Ovary (tissue), 9 donors: ENCODE results near the gene KIF1C. TPM values are rescaled to one million over a fixed set of nuclear protein-coding genes. Genes with fewer than 3 reads are reported as not detected.
"Not testable (repeated sequence)": the region's sequence is repeated elsewhere in the genome, so short reads cannot be mapped to it uniquely, and the experiment has no call there.

ENCODE experiments used
- DNase-seq, 5 donors: peaks; one replicate each; pipeline ENCODE4 v3.0.0-alpha.2; 2019 to 2020
- H3K27ac ChIP-seq, 2 donors: fragments of 200-600 bp; one replicate each; pipeline versions ENCODE4 v1.5.1 to v1.8.0; 2019 to 2022
- H3K27me3 ChIP-seq: fragments of 200-600 bp; one replicate; pipeline ENCODE4 v1.8.0; 2022
- H3K36me3 ChIP-seq: fragments of 200-600 bp; sonication (generic); one replicate; pipeline ENCODE4 v1.5.1; 2019
- H3K4me1 ChIP-seq: one replicate; pipeline ENCODE4 v1.8.1; 2013; ENCODE audit warnings: mild to moderate bottlenecking, moderate library complexity; ENCODE audit not compliant: insufficient read depth
- H3K4me3 ChIP-seq: fragments of 200-600 bp; sonication (generic); one replicate; pipeline ENCODE4 v1.5.1; 2017
- H3K9me3 ChIP-seq, 2 donors: fragments of 200-600 bp in 1 of 2; sonication (generic) in 1 of 2; one replicate each; pipeline versions ENCODE4 v1.5.1 to v1.8.1; 2013 to 2019; ENCODE audit warnings: mild to moderate bottlenecking in 1 of 2, moderate library complexity in 1 of 2
- EP300 ChIP-seq: sonication (generic); formaldehyde crosslinking; IDR thresholded peaks from one replicate; pipeline ENCODE4 v1.6.1; 2017; ENCODE audit warnings: antibody characterized with exemption
- POLR2A ChIP-seq: fragments of 450-650 bp; IDR thresholded peaks from one replicate; pipeline ENCODE4 v1.6.1; 2017; ENCODE audit warnings: antibody characterized with exemption, mild to moderate bottlenecking, moderate library complexity
- WGBS, 3 donors: extraction: QIAGEN DNeasy Blood & Tissue Kit in 1 of 3; methylation state at CpG; one replicate each; pipeline versions ENCODE4 v1.1.5 to v1.1.7; 2013 to 2017; 5-methylcytosine and 5-hydroxymethylcytosine counted together
- intact Hi-C, 4 donors: fragments of 100-400 bp; cut with DNase I; formaldehyde crosslinking; loops; one replicate each; pipeline versions ENCODE4 v1.11.0 to v1.15.1; 2022 to 2023
- polyA plus RNA-seq, 2 donors: library from polyadenylated mRNA; stranded (reverse); fragments of 200-250 nt in 1 of 2; fragments of 350-450 nt in 1 of 2; fragmentation: Illumina TruSeq in 1 of 2; extraction: RNeasy Lipid Tissue Mini Kit (QIAGEN cat#74804) in 1 of 2; gene quantifications; one replicate each; pipeline ENCODE4 v1.2.3, GENCODE V29; 2013 to 2014
- total RNA-seq, 7 donors: library from RNA; depleted of rRNA in 2 of 7; stranded (reverse); fragments of >200 nt in 2 of 7; fragmentation: NEBNext Ultra II Directional in 3 of 7; extraction: Animal tissue kit (Norgen Biotek cat#: 25700) in 3 of 7; gene quantifications; one replicate each; pipeline versions ENCODE4 v1.1.0 to v1.2.4, GENCODE V29; 2016 to 2023
- TF ChIP-seq, protein P1 (sequence below), 3 donors: fragments of 450-650 bp in 2 of 3; fragments of 200-600 bp in 1 of 3; IDR thresholded peaks; one replicate each; pipeline versions ENCODE4 v1.5.1 to v1.8.0; 2016 to 2022; ENCODE audit warnings: antibody characterized with exemption in 3 of 3, mild to moderate bottlenecking in 1 of 3
- donor health status: DM: no; HTN: no; CAD: no; lungs with moderate emphysema.
- donor health status: DM: no; HTN: no; CAD: no.
- donor health status: Bipolar disorder and iron deficiency.
- donor health status: DM: yes; HTN: yes; CAD: no.
- donor health status: DM: no; HTN: no; CAD: no.
- donor health status: DM: yes; HTN: yes; CAD: no.

KIF1C gene
- total and polyA plus RNA-seq, 9 donors: 17.5 to 129 (median 90.3) TPM

GRCh38 chr17:5023588-5024147 lies 25.9 kb downstream of the KIF1C start:
- H3K4me3 ChIP-seq: no peak overlapping the region
- no peak overlapping the region for H3K27ac ChIP-seq
- H3K27me3 ChIP-seq: no peaks in the 10 kb centered on the region
- intact Hi-C loops: no loop called here
- H3K9me3 ChIP-seq: no peaks in the 10 kb centered on the region
- TF ChIP-seq, protein P1, sequence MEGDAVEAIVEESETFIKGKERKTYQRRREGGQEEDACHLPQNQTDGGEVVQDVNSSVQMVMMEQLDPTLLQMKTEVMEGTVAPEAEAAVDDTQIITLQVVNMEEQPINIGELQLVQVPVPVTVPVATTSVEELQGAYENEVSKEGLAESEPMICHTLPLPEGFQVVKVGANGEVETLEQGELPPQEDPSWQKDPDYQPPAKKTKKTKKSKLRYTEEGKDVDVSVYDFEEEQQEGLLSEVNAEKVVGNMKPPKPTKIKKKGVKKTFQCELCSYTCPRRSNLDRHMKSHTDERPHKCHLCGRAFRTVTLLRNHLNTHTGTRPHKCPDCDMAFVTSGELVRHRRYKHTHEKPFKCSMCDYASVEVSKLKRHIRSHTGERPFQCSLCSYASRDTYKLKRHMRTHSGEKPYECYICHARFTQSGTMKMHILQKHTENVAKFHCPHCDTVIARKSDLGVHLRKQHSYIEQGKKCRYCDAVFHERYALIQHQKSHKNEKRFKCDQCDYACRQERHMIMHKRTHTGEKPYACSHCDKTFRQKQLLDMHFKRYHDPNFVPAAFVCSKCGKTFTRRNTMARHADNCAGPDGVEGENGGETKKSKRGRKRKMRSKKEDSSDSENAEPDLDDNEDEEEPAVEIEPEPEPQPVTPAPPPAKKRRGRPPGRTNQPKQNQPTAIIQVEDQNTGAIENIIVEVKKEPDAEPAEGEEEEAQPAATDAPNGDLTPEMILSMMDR (IDR thresholded peaks at IDR 0.05): no peak
- TF ChIP-seq EP300 (no peak), POLR2A (no peak)
- no peaks in the 10 kb centered on the region for H3K4me1 ChIP-seq
- no peak for DNase-seq
- WGBS, 3 donors: 82 to 85% (median 83%) methylated on average over 27 to 29 of the region's 29 CpGs
- no peaks in the 10 kb centered on the region for H3K36me3 ChIP-seq

- Histone ChIP-seq H3K9me3 (no peaks in the 10 kb centered on the region), H3K27me3 (no peaks in the 10 kb centered on the region), H3K27ac (no peak overlapping the region), H3K4me1 (no peaks in the 10 kb centered on the region), H3K36me3 (no peaks in the 10 kb centered on the region), H3K4me3 (no peak overlapping the region)
- TF ChIP-seq EP300 (no peak), POLR2A (no peak)
- TF ChIP-seq, protein P1 (IDR thresholded peaks at IDR 0.05): no peak
- WGBS, 3 donors: 94 to 97% (median 97%) methylated on average over 4 of the region's 4 CpGs
- no peak for DNase-seq
- intact Hi-C loops: no loop called here
Measured at GRCh38 chr17:5024604-5025003, 26.9 kb downstream of the KIF1C start.

DNA sequence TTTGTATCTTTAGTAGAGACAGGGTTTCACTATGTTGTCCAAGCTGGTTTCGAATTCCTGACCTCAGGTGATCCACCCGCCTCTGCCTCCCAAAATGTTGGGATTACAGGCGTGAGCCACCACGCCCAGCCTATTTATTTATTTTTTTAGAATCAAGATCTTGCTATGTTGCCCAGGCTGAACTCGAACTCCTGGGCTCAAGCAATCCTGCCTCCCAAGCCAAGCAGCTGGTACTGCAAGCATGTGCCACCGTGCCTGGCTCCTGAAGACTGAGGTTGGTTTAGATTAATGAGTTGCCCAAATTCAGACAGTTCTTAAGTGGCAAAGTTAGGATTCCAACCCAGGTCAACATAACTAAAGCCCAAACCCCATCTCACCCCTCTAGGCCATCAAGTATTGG lies 29.5 kb downstream of the KIF1C start:
- no peak overlapping the region for H3K27ac ChIP-seq
- TF ChIP-seq, protein P1 (IDR thresholded peaks at IDR 0.05): no peak
- TF ChIP-seq EP300: no peak
- TF ChIP-seq POLR2A: no peak
- DNase-seq: no peak
- 77 to 91% (median 85%) methylated on average over 6 of the region's 6 CpGs for WGBS, 3 donors
- no peaks in the 10 kb centered on the region for H3K9me3 ChIP-seq
- no peaks in the 10 kb centered on the region for H3K36me3 ChIP-seq
- H3K4me3 ChIP-seq: no peak overlapping the region
- H3K27me3 ChIP-seq: no peaks in the 10 kb centered on the region
- intact Hi-C loops: no loop called here
- H3K4me1 ChIP-seq: peaks cover 2% of the 10 kb centered on the region

DNA sequence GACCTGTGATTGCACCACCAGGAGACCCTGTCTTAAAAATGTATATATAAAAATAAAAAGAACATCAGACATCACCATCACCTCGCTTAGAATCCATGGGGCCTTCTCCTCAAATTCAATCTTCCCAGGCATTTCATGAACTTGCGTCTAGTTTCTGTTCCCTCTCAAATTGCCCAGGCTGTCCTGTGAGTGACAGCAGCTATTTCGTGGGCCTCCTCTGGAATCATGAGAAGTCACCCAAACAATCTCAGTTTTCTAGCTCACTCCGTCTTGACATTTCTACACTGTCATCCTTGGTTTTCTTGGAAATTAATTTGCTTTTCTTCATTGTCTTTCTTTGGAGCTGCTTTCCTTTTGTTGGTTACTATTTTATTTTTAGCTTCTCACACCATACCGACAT lies 30.2 kb downstream of the KIF1C start:
- no peak for DNase-seq
- H3K9me3 ChIP-seq: no peaks in the 10 kb centered on the region
- no peak overlapping the region for H3K27ac ChIP-seq
- TF ChIP-seq POLR2A (no peak), EP300 (no peak)
- TF ChIP-seq, protein P1 (IDR thresholded peaks at IDR 0.05): no peak
- H3K36me3 ChIP-seq: no peaks in the 10 kb centered on the region
- H3K27me3 ChIP-seq: no peaks in the 10 kb centered on the region
- 47 to 62% (median 51%) methylated on average over 5 of the region's 5 CpGs for WGBS, 3 donors
- no peak overlapping the region for H3K4me3 ChIP-seq
- peaks cover 2% of the 10 kb centered on the region for H3K4me1 ChIP-seq
- intact Hi-C loops: no loop called here

GRCh38 chr17:5030168-5030567 lies 32.4 kb downstream of the KIF1C start:
- H3K4me3 ChIP-seq: not testable (repeated sequence)

More at GRCh38 chr17:5030168-5030567, 32.4 kb downstream of the KIF1C start:
- H3K36me3 ChIP-seq, H3K9me3 ChIP-seq, H3K4me1 ChIP-seq, H3K27me3 ChIP-seq, DNase-seq, intact Hi-C loops, H3K27ac ChIP-seq: not testable (repeated sequence)
- 91 to 96% (median 94%) methylated on average over 2 of the region's 2 CpGs for WGBS, 3 donors
